ENCODE data around the gene MEPE.

Gene MEPE

GRCh38 chr4:87857789-87858188 is 25.0 kb downstream of the MEPE start:
- Histone ChIP-seq H3F3A (ENCODE audit: insufficient read depth, low read length) (no peaks in the 10 kb centered on the region), H3K4me2 (ENCODE audit: low read length) (no peak overlapping the region), H3K4me1 (ENCODE audit: insufficient read depth, low read length, severe bottlenecking) (no peaks in the 10 kb centered on the region), H4K20me1 (ENCODE audit: insufficient read depth, low read length) (no peaks in the 10 kb centered on the region), H3K36me3 (ENCODE audit: insufficient read depth, low read length) (no peaks in the 10 kb centered on the region), H3K27me3 (ENCODE audit: insufficient read depth, low read length) (no peaks in the 10 kb centered on the region), H3K27ac (ENCODE audit: low read depth, low read length, poor library complexity, severe bottlenecking) (no peak overlapping the region), H2AFZ (ENCODE audit: low read length) (no peak overlapping the region), H3K79me2 (ENCODE audit: insufficient read depth, low read length) (no peaks in the 10 kb centered on the region), H3K9me2 (ENCODE audit: low read depth, low read length) (no peaks in the 10 kb centered on the region), H3K9ac (ENCODE audit: low read length) (no peak overlapping the region), H3K9me3 (ENCODE audit: low read length) (no peaks in the 10 kb centered on the region), H3K4me3 (ENCODE audit: low read depth, low read length, poor library complexity, severe bottlenecking) (no peak overlapping the region)
- TF ChIP-seq CTCF (IDR thresholded peaks at IDR 0.05; ENCODE audit: low read length) (no peak), EZH2 (IDR thresholded peaks at IDR 0.05; ENCODE audit: borderline replicate concordance, low read length) (no peak)

GRCh38 chr4:87862236-87862635 is 29.5 kb downstream of the MEPE start:
- Histone ChIP-seq H3K4me1 (ENCODE audit: insufficient read depth, low read length, severe bottlenecking) (no peaks in the 10 kb centered on the region), H3K36me3 (ENCODE audit: insufficient read depth, low read length) (no peaks in the 10 kb centered on the region), H3K27me3 (ENCODE audit: insufficient read depth, low read length) (no peaks in the 10 kb centered on the region), H4K20me1 (ENCODE audit: insufficient read depth, low read length) (no peaks in the 10 kb centered on the region), H3K27ac (ENCODE audit: low read depth, low read length, poor library complexity, severe bottlenecking) (no peak overlapping the region), H3K9ac (ENCODE audit: low read length) (no peak overlapping the region), H3K9me2 (ENCODE audit: low read depth, low read length) (no peaks in the 10 kb centered on the region), H3K4me2 (ENCODE audit: low read length) (no peak overlapping the region), H3K9me3 (ENCODE audit: low read length) (no peaks in the 10 kb centered on the region), H3F3A (ENCODE audit: insufficient read depth, low read length) (no peaks in the 10 kb centered on the region), H3K79me2 (ENCODE audit: insufficient read depth, low read length) (no peaks in the 10 kb centered on the region), H3K4me3 (ENCODE audit: low read depth, low read length, poor library complexity, severe bottlenecking) (no peak overlapping the region), H2AFZ (ENCODE audit: low read length) (no peak overlapping the region)
- TF ChIP-seq EZH2 (IDR thresholded peaks at IDR 0.05; ENCODE audit: borderline replicate concordance, low read length), result no peak
- no peak for TF ChIP-seq CTCF (IDR thresholded peaks at IDR 0.05; ENCODE audit: low read length)

GRCh38 chr4:87863486-87863885 is 30.7 kb downstream of the MEPE start:
- Histone ChIP-seq H3F3A (ENCODE audit: insufficient read depth, low read length) (no peaks in the 10 kb centered on the region), H4K20me1 (ENCODE audit: insufficient read depth, low read length) (no peaks in the 10 kb centered on the region), H3K27me3 (ENCODE audit: insufficient read depth, low read length) (no peaks in the 10 kb centered on the region), H3K4me2 (ENCODE audit: low read length) (no peak overlapping the region), H3K27ac (ENCODE audit: low read depth, low read length, poor library complexity, severe bottlenecking) (no peak overlapping the region), H2AFZ (ENCODE audit: low read length) (no peak overlapping the region), H3K36me3 (ENCODE audit: insufficient read depth, low read length) (no peaks in the 10 kb centered on the region), H3K9me3 (ENCODE audit: low read length) (no peaks in the 10 kb centered on the region), H3K79me2 (ENCODE audit: insufficient read depth, low read length) (no peaks in the 10 kb centered on the region), H3K4me3 (ENCODE audit: low read depth, low read length, poor library complexity, severe bottlenecking) (no peak overlapping the region), H3K9ac (ENCODE audit: low read length) (no peak overlapping the region), H3K4me1 (ENCODE audit: insufficient read depth, low read length, severe bottlenecking) (no peaks in the 10 kb centered on the region), H3K9me2 (ENCODE audit: low read depth, low read length) (no peaks in the 10 kb centered on the region)
- no peak for TF ChIP-seq EZH2 (IDR thresholded peaks at IDR 0.05; ENCODE audit: borderline replicate concordance, low read length)
- no peak for TF ChIP-seq CTCF (IDR thresholded peaks at IDR 0.05; ENCODE audit: low read length)
